GM23248 (cell line): ENCODE data around the gene TRIO.

ENCODE experiments used
- EZH2 ChIP-seq: fragments of 200-600 bp; sonication (generic); IDR thresholded peaks from 2 replicates; pipeline ENCODE4 v1.6.1; 2018; ENCODE audit warnings: antibody characterized with exemption, mild to moderate bottlenecking; ENCODE audit not compliant: insufficient read depth, poor library complexity, severe bottlenecking
- EZH2phosphoT487 ChIP-seq: fragments of 200-600 bp; sonication (generic); IDR thresholded peaks from 2 replicates; pipeline ENCODE4 v1.6.1; 2018; ENCODE audit warnings: antibody characterized with exemption, moderate library complexity, mild to moderate bottlenecking, low read depth; ENCODE audit not compliant: insufficient read depth

DNA sequence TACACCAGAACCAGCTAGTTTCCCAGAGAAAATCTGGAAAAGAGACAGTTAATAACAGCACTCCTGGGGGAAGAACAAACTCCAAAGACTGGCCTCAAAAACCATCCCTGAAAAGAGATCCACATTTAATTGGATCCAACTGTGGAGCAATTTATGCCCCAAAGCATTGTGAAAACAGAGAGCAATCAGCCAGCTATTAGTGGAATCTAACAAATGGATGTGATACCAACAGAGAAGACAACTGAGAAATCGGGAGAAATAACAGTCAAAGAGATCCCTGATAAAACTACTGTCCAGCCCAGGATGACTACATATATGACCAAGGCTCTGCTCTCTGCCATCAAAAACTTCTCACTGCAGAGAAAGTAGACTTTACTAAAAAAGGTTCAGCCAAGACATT is 40.5 kb upstream of the TRIO start:
- no peak for TF ChIP-seq EZH2phosphoT487
- TF ChIP-seq EZH2 = no peak
